Brain microvascular endothelial cell (primary cell): ENCODE results near the gene NPB.

Source experiments
- DNase-seq: peaks from one replicate; pipeline ENCODE4 v3.0.0-alpha.2; 2020
- H3K27ac ChIP-seq: fragments of 250-450 bp; sonication (Bioruptor Pico); 2 replicates; pipeline ENCODE4 v1.5.1; 2020; ENCODE audit warnings: mild to moderate bottlenecking, moderate library complexity
- H3K27me3 ChIP-seq: fragments of 250-450 bp; sonication (Bioruptor Pico); replicated peaks from 2 replicates; pipeline ENCODE4 v1.5.1; 2020; ENCODE audit warnings: mild to moderate bottlenecking
- H3K36me3 ChIP-seq: fragments of 250-450 bp; sonication (Bioruptor Pico); replicated peaks from 2 replicates; pipeline ENCODE4 v1.5.1; 2020; ENCODE audit warnings: mild to moderate bottlenecking
- H3K4me3 ChIP-seq: 2 replicates; pipeline ENCODE4 v1.5.1; 2011; ENCODE audit warnings: low read depth, mild to moderate bottlenecking, control low read depth, low read length, moderate library complexity
- CTCF ChIP-seq: IDR thresholded peaks from 2 replicates; pipeline ENCODE4 v1.5.1; 2011; ENCODE audit warnings: low read depth, mild to moderate bottlenecking, moderate library complexity, low read length, control low read depth, inconsistent platforms; ENCODE audit errors: missing control alignments
- in situ Hi-C: cut with HindIII; loops from 2 replicates; pipeline ENCODE4 v1.10.0; 2017; ENCODE audit warnings: low sequenced_read_pairs, low pct_ligation_motif_present

Gene NPB

DNA sequence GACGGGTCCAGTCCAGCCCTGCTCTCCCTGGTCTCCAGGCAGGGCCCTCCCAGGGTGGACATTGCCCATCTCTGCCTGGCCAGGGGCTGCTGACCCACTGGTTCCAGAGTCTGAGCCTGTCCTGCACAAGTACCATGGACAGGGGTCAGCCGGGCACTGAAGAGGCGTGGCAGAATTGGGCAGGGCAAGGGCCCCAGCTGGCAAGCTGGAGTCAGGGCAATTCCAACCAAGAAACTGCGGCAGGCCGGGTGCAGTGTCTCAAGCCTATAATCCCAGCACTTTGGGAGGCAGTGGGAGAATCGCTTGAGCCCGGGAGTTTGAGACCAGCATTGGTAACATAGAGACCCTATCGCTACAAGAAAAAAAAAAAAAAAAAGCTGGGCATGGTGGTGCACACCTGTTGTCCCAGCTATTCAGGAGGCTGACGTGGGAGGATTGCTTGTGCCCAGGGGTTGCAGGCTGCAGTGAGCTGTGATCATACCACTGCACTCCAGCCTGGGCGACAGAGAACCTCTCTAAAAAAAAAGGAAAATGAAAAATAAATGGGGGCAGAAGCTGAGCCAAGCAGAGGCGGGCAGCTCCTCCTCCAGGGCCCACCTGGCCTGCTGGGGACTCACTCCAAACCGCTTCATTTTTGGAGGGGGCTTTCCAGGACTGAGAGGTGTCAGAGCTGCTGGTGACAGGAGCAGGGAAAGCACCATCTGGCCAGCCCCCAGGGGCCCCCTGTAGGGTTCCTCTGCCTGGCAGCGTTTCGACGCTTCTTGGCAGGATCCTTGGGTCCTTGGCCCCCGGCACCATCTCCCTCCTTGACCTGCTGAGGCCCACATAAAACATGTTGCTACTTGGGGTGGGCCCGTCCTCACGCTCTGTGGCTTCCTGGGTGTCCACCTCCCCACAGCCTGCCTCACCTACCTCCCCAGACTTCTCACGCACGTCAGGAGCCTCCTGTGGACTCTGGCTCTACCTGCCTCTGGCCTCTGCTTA is 28.4 kb downstream of the NPB start:
- Histone ChIP-seq H3K36me3 (peaks cover 10% of the 10 kb centered on the region), H3K27ac (no peak overlapping the region), H3K4me3 (no peak overlapping the region), H3K27me3 (no peaks in the 10 kb centered on the region)
- no peak for DNase-seq
- no peak for TF ChIP-seq CTCF
- in situ Hi-C loops, result no loop called here

DNA sequence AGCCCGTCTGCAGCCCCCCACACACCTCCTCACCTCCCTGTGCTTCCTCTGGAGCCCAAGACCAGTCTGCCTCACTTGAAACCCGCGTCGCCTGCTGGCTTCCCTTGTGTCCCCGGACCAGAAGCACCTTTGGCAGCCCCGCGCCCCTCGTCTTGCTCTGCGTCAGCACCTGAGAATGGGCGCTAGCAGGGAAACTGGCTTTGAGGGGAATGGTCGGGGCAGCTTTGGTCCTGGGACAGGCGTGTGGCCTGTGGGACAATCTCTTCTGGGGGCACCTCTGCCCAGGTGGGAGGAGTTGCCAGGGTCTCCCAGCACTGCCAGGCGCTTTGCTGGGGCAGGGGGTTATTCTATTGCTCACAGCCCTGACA is 29.1 kb downstream of the NPB start:
- in situ Hi-C loops, result no loop called here
- no peak for TF ChIP-seq CTCF
- Histone ChIP-seq H3K36me3 (peaks cover 10% of the 10 kb centered on the region), H3K27me3 (no peaks in the 10 kb centered on the region), H3K27ac (no peak overlapping the region), H3K4me3 (no peak overlapping the region)
- no peak for DNase-seq

GRCh38 chr17:81931557-81932332 is 29.7 kb downstream of the NPB start:
- no peak for TF ChIP-seq CTCF
- DNase-seq, result no peak
- in situ Hi-C loops, result no loop called here

DNA sequence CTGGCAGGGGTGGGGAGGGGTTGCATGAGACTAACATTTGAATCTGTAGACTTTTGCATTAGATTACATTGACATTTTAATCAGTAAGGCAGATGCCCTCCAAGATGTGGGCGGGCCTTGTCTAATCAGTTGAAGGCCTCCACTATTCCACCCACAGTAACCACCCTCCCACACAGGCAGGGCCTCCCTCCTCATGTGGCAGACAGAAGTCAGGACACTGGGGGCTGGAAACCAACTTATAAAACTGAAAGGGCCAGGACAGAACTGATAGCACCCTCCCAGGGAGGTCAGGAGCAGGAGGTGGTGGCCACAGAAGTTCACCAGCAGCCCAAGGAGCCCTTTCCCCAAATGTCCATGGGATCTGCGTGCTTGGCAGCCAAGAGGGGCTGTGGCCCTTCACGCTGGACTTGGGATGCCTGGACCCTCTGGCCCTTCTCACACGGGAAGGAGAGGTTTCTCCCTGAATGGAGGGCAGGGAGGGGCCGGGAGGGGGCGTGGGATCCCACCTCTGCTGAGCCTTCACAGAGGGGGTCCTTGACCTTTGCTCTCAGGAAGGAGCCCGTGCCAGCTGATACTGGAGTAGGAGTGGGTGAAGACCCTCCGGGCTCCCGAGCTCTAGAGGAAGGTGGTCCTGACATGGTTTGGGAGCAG is 30.4 kb downstream of the NPB start:
- in situ Hi-C loops, result no loop called here
- no peak overlapping the region for H3K27ac ChIP-seq
- TF ChIP-seq CTCF, result no peak

More at GRCh38 chr17:81931557-81932332, 29.7 kb downstream of the NPB start:
- Histone ChIP-seq H3K27ac (no peak overlapping the region), H3K36me3 (peaks cover 10% of the 10 kb centered on the region), H3K27me3 (no peaks in the 10 kb centered on the region), H3K4me3 (no peak overlapping the region)

GRCh38 chr17:81933178-81933699 is 31.2 kb downstream of the NPB start:
- TF ChIP-seq CTCF, result no peak
- no peak overlapping the region for H3K4me3 ChIP-seq
- DNase-seq, result no peak
- H3K27ac ChIP-seq, result no peak overlapping the region
- no peaks in the 10 kb centered on the region for H3K27me3 ChIP-seq
- in situ Hi-C loops, result no loop called here
- H3K36me3 ChIP-seq, result peaks cover 10% of the 10 kb centered on the region

More for the DNA sequence above, 30.4 kb downstream of the NPB start:
- Histone ChIP-seq H3K27me3 (no peaks in the 10 kb centered on the region), H3K36me3 (peaks cover 10% of the 10 kb centered on the region), H3K4me3 (no peak overlapping the region)
- DNase-seq, result no peak
